SK-N-MC (cell line): ENCODE data around the gene SLC2A6.

ENCODE experiments used
- EZH2 ChIP-seq: fragments of 200-600 bp; sonication (generic); IDR thresholded peaks from one replicate; pipeline ENCODE4 v1.6.1; 2017; ENCODE audit warnings: antibody characterized with exemption
- FOXP2 ChIP-seq: optimal IDR thresholded peaks from 2 replicates; pipeline ENCODE3; 2011; ENCODE audit warnings: mild to moderate bottlenecking, moderate library complexity; ENCODE audit not compliant: insufficient read depth; ENCODE audit errors: extremely low read length, control extremely low read depth
- POLR2AphosphoS5 ChIP-seq: IDR thresholded peaks from 2 replicates; pipeline ENCODE4 v1.6.1; 2012; ENCODE audit warnings: mild to moderate bottlenecking, low read depth, low read length, borderline replicate concordance

DNA sequence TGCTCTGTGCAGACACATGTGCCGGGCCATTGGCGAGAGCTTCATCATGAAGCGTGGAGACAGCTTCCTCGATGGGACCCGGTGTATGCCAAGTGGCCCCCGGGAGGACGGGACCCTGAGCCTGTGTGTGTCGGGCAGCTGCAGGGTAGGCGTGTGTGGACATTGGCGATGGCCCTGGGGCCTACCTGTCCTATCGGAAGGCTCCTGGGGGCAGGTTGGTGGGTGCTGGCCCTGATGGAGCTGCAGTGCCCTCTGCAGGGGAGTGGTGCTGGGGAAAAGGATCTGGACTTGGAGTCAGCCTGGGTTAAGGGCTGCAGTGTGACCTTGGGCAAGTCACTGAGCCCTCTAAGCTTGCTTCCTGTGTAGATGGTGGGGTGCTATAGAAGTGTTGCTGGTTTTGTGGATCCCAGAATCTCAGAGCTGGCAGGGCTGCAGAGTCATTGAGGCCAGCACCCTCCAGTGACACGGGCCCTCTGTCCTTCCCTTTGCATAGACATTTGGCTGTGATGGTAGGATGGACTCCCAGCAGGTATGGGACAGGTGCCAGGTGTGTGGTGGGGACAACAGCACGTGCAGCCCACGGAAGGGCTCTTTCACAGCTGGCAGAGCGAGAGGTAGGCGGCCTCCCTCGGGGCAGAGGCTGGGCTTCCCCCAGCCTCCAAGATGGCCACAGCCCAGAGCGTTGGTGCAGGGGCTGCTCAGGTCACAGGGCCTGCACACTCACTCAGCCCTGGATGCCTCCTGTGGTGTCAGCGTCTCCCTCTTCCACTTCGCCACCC, 41.0 kb downstream of the SLC2A6 start:
- no peak for TF ChIP-seq EZH2
- TF ChIP-seq POLR2AphosphoS5: no peak
- no peak for TF ChIP-seq FOXP2
